ENCODE results near the gene CHRNB4.

CHRNB4 gene

DNA sequence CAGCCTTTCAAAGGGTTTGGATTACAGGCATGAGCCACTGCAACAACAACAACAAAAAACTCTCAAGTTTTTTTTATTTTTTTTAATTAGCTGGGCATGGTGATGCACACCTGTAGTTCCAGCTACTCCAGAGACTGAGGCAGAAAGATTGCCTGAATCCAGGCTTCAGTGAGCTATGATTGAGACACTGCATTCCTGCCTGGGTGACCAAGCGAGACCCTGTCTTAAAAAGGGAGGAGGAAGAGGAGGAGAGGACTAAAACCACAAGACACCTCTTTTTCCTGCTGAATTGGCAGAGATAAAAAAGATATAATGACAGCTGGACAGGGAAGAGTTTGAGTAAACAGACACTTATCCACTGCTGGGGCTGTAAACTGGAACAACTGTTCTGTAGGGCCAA is 22.7 kb upstream of the CHRNB4 start:
- H3K4me1 ChIP-seq: peaks cover 12% of the 10 kb centered on the region
- H3K36me3 ChIP-seq: no peaks in the 10 kb centered on the region
- no peak overlapping the region for H3K4me3 ChIP-seq (ENCODE audit: low read depth, low read length)
- TF ChIP-seq, protein P1, sequence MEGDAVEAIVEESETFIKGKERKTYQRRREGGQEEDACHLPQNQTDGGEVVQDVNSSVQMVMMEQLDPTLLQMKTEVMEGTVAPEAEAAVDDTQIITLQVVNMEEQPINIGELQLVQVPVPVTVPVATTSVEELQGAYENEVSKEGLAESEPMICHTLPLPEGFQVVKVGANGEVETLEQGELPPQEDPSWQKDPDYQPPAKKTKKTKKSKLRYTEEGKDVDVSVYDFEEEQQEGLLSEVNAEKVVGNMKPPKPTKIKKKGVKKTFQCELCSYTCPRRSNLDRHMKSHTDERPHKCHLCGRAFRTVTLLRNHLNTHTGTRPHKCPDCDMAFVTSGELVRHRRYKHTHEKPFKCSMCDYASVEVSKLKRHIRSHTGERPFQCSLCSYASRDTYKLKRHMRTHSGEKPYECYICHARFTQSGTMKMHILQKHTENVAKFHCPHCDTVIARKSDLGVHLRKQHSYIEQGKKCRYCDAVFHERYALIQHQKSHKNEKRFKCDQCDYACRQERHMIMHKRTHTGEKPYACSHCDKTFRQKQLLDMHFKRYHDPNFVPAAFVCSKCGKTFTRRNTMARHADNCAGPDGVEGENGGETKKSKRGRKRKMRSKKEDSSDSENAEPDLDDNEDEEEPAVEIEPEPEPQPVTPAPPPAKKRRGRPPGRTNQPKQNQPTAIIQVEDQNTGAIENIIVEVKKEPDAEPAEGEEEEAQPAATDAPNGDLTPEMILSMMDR (IDR thresholded peaks at IDR 0.05; ENCODE audit: low read depth, low read length): no peak
- no peaks in the 10 kb centered on the region for H3K27me3 ChIP-seq
- no peak for DNase-seq
- no peaks in the 10 kb centered on the region; the same call in 1 of the 2 replicates for H3K9me3 ChIP-seq

- no peak overlapping the region for H3K4me3 ChIP-seq (ENCODE audit: low read depth, low read length)
- TF ChIP-seq, protein P1 (IDR thresholded peaks at IDR 0.05; ENCODE audit: low read depth, low read length): no peak
- no peaks in the 10 kb centered on the region for H3K27me3 ChIP-seq
- no peaks in the 10 kb centered on the region for H3K36me3 ChIP-seq
- no peak for DNase-seq
- H3K9me3 ChIP-seq: no peaks in the 10 kb centered on the region; the same call in 1 of the 2 replicates
- peaks cover 9% of the 10 kb centered on the region for H3K4me1 ChIP-seq
Measured at GRCh38 chr15:78662028-78662427, 21.0 kb upstream of the CHRNB4 start.

DNA sequence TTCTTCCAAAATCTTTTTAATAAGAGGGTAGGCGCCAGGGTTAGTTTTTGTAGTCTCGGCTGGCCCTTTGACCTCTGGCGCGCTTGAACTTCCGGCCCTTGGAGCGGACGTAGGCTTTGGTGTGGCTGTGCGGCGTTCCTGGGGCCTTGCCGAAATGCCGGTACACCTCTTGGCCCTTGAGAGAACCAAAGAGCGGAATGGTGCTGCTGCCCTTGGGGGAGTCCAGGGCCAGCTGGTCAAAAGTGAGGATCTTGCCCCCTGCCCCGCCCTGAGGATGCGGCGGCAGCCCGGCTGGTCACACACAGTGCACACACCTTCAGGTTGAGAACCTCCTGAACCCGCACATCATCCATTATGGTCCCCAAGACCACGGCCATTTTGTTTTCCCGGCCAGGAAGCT is 20.0 kb upstream of the CHRNB4 start:
- Histone ChIP-seq H3K36me3 (no peaks in the 10 kb centered on the region), H3K9me3 (no peaks in the 10 kb centered on the region; the same call in 1 of the 2 replicates), H3K4me1 (peaks cover 9% of the 10 kb centered on the region), H3K4me3 (ENCODE audit: low read depth, low read length) (no peak overlapping the region), H3K27me3 (no peaks in the 10 kb centered on the region)
- TF ChIP-seq, protein P1 (IDR thresholded peaks at IDR 0.05; ENCODE audit: low read depth, low read length): no peak
- no peak for DNase-seq

DNA sequence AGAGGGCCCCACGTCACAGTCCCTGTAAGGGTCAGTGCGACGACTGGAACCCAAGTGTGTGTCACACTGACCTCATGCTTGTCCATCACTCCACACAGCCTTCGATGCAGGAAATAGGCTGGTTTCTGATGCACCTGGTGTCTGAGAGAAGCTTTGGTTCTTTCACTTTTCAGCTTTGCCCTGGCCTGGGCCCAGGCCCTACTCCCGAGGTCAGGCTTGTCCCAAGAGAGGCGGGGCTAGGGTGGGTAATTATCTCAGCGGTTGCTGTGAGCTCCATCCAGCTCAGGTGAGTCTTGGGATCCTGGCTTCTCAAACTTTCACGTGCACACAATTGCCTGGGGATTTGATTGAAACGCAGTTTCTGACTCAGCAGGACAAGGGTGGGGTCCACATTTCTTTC is 19.6 kb upstream of the CHRNB4 start:
- no peaks in the 10 kb centered on the region; the same call in 1 of the 2 replicates for H3K9me3 ChIP-seq
- H3K27me3 ChIP-seq: no peaks in the 10 kb centered on the region
- H3K36me3 ChIP-seq: no peaks in the 10 kb centered on the region
- H3K4me1 ChIP-seq: peaks cover 9% of the 10 kb centered on the region
- no peak overlapping the region for H3K4me3 ChIP-seq (ENCODE audit: low read depth, low read length)
- TF ChIP-seq, protein P1 (IDR thresholded peaks at IDR 0.05; ENCODE audit: low read depth, low read length): no peak
- no peak for DNase-seq

GRCh38 chr15:78658823-78659222 is 17.8 kb upstream of the CHRNB4 start:
- TF ChIP-seq, protein P1 (IDR thresholded peaks at IDR 0.05; ENCODE audit: low read depth, low read length): no peak
- Histone ChIP-seq H3K27me3 (no peaks in the 10 kb centered on the region), H3K9me3 (no peaks in the 10 kb centered on the region), H3K4me3 (ENCODE audit: low read depth, low read length) (no peak overlapping the region), H3K4me1 (peaks cover 9% of the 10 kb centered on the region), H3K36me3 (no peaks in the 10 kb centered on the region)
- DNase-seq: no peak

DNA sequence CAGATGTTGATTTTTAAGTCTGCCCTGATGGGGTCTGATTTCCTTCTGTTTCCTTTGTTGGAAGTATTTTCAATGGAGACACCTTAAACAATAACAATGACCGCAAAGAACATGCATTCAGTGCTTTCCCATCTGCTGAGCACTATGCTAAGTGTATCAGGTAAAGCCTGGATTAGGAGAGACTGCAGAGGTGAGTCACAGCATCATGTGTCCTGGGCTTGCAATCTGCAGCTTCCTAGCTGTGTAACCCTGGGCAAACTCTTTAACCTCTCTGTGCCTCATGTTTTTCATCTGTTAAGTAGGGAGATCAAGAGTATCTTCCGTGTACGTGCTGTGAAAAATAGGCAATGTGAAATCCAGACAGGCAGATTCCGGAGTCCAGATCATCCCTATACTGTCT is 13.3 kb upstream of the CHRNB4 start:
- Histone ChIP-seq H3K4me1 (peaks cover 12% of the 10 kb centered on the region), H3K4me3 (ENCODE audit: low read depth, low read length) (no peak overlapping the region), H3K27me3 (no peaks in the 10 kb centered on the region), H3K9me3 (no peaks in the 10 kb centered on the region), H3K36me3 (no peaks in the 10 kb centered on the region; the same call in 1 of the 2 replicates)
- DNase-seq: no peak
- TF ChIP-seq, protein P1 (IDR thresholded peaks at IDR 0.05; ENCODE audit: low read depth, low read length): no peak

All from BE2C (cell line).